ENCODE results near the gene DNM3. TPM values are rescaled to one million over a fixed set of nuclear protein-coding genes. Genes with fewer than 3 reads are reported as not detected.

DNM3 gene
- total RNA-seq, 2 experiments from 2014 or later, result 1.6 to 1.8 TPM

DNA sequence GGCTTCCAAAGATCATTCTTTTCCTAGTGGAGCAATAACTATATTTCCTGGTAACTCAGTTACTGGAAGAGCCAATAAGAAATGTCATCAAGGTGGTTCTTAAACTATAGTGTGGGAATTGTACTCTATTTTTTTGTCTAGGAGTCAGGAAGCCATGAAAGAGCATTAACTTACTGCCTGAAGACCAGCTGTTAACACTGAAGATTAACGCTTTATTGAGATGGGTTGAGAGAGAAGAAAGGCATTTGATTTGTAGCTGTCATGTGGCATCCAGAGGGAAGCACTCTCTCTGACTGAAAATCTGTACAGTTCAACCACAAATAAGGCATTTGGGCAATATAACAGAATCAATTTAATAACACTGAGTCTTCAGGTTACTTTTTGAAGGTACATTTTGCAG is 76.0 kb downstream of the DNM3 start:
- H3K27me3 ChIP-seq (ENCODE audit: control insufficient read depth in 1 of 2, insufficient read depth in 2 of 2, low read length in 2 of 2), result no peaks in the 10 kb centered on the region
- TF ChIP-seq, protein P1, sequence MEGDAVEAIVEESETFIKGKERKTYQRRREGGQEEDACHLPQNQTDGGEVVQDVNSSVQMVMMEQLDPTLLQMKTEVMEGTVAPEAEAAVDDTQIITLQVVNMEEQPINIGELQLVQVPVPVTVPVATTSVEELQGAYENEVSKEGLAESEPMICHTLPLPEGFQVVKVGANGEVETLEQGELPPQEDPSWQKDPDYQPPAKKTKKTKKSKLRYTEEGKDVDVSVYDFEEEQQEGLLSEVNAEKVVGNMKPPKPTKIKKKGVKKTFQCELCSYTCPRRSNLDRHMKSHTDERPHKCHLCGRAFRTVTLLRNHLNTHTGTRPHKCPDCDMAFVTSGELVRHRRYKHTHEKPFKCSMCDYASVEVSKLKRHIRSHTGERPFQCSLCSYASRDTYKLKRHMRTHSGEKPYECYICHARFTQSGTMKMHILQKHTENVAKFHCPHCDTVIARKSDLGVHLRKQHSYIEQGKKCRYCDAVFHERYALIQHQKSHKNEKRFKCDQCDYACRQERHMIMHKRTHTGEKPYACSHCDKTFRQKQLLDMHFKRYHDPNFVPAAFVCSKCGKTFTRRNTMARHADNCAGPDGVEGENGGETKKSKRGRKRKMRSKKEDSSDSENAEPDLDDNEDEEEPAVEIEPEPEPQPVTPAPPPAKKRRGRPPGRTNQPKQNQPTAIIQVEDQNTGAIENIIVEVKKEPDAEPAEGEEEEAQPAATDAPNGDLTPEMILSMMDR (IDR thresholded peaks at IDR 0.05), result no peak
- H3K36me3 ChIP-seq (ENCODE audit: insufficient read depth, low read length), result no peaks in the 10 kb centered on the region
- ATAC-seq (ENCODE audit: poor library complexity) (no peak), DNase-seq (no peak)
- H3K9me3 ChIP-seq (ENCODE audit: control insufficient read depth in 1 of 2, insufficient read depth in 1 of 2, low read length in 2 of 2), result no peaks in the 10 kb centered on the region
- H3K27me3 Mint-ChIP-seq, result no peaks in the 10 kb centered on the region
- no peak overlapping the region for H3K27ac Mint-ChIP-seq
- no peak overlapping the region for H3K4me3 ChIP-seq (ENCODE audit: low read length)
- H3K4me1 Mint-ChIP-seq (ENCODE audit: low read depth), result no peaks in the 10 kb centered on the region
- no peaks in the 10 kb centered on the region for H3K9me3 Mint-ChIP-seq
- CTCF ChIA-PET, result no interaction called here
- intact Hi-C loops (cut with DNase I, micrococcal nuclease), result no loop called here
- H3K4me1 ChIP-seq (ENCODE audit: insufficient read depth, low read length), result no peaks in the 10 kb centered on the region
- no peak overlapping the region for H3K27ac ChIP-seq (ENCODE audit: low read depth in 1 of 2, low read length in 2 of 2)
- no peak overlapping the region for H3K4me3 Mint-ChIP-seq
- POLR2A ChIA-PET, result no interaction called here
- no peaks in the 10 kb centered on the region for H3K36me3 Mint-ChIP-seq (ENCODE audit: low read depth)

DNA sequence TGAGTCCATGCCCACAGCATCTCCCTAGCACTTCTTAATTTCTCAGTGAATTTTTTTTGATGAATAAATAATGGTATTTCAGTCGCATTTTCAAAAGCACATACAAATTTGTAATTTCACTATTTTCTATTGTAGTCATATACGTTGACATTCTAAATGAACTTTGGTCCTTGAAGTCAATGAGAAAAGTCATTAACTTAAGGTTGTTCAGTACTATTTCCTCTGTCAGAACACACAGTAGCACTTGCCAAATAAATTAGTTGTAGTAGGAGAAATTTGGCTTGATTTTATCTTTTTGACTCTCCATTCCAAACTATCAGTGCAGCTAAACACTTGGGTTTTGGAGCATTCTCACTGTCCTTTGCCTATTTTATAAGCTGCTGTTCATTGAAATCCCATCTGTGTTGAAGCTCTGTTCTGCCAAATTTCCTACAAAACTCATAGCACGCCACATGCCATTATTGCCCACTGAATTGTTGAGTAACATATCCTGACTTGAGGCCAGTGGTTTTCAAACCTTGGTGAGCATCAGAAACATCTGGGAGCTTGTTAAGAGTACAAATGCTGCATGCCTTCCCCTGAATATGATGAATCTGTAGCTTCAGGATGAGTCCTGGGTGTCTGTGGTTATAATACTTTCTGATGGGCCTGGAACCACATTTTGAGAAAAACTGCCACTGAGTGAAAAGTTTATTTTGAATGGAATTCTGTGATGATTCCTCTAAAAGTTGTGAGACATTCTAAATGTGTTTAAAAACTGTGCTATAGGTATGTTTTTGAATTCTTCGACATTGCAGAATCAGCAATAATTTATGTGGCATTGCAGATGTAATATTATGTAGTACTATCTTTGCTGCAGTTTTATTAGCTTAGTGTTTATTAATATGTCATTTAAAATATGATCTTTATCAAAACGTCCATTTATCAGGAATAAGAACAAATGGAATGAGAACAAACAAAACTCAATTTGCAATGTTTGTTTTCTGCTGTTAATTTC is 78.9 kb downstream of the DNM3 start:
- Histone ChIP-seq H3K27ac (ENCODE audit: low read depth in 1 of 2, low read length in 2 of 2) (no peak overlapping the region), H3K9me3 (ENCODE audit: control insufficient read depth in 1 of 2, insufficient read depth in 1 of 2, low read length in 2 of 2) (no peaks in the 10 kb centered on the region), H3K4me3 (ENCODE audit: low read length) (no peak overlapping the region), H3K4me1 (ENCODE audit: insufficient read depth, low read length) (no peaks in the 10 kb centered on the region), H3K27me3 (ENCODE audit: control insufficient read depth in 1 of 2, insufficient read depth in 2 of 2, low read length in 2 of 2) (no peaks in the 10 kb centered on the region), H3K36me3 (ENCODE audit: insufficient read depth, low read length) (no peaks in the 10 kb centered on the region)
- DNase-seq (no peak), ATAC-seq (ENCODE audit: poor library complexity) (no peak)
- TF ChIP-seq, protein P1 (IDR thresholded peaks at IDR 0.05), result no peak
- ChIA-PET POLR2A (no interaction called here), CTCF (interaction anchor here (1.4 kb wide), 1 partner anchor 11 kb away, joined by 5 read pairs; no protein-coding TSS in a partner anchor)
- Mint-ChIP-seq H3K4me3 (no peak overlapping the region), H3K4me1 (ENCODE audit: low read depth) (no peaks in the 10 kb centered on the region), H3K9me3 (peaks cover 6% of the 10 kb centered on the region), H3K36me3 (ENCODE audit: low read depth) (no peaks in the 10 kb centered on the region), H3K27ac (no peak overlapping the region), H3K27me3 (no peaks in the 10 kb centered on the region)
- intact Hi-C loops (cut with DNase I, micrococcal nuclease), result no loop called here

DNA sequence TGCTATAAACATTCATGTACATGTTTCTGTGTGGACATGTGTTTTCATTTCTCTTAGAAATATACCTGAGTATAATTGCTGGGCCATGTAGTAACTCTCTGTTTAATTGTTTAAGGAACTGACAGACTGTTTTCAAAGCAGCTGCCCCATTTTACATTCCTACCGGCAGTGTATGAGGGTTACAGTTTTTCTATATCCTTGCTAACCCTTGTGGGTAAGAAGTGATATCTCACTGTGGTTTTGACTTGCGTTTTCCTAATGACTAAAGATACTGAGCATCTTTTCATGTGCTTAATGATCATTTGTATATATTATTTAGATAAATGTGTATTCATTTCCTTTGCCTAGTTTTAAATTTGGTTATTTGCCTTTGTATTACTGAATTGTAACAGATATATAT is 81.7 kb downstream of the DNM3 start:
- Histone ChIP-seq H3K36me3 (ENCODE audit: insufficient read depth, low read length) (no peaks in the 10 kb centered on the region), H3K4me1 (ENCODE audit: insufficient read depth, low read length) (no peaks in the 10 kb centered on the region), H3K27me3 (ENCODE audit: control insufficient read depth in 1 of 2, insufficient read depth in 2 of 2, low read length in 2 of 2) (no peaks in the 10 kb centered on the region), H3K9me3 (ENCODE audit: control insufficient read depth in 1 of 2, insufficient read depth in 1 of 2, low read length in 2 of 2) (no peaks in the 10 kb centered on the region), H3K27ac (ENCODE audit: low read depth in 1 of 2, low read length in 2 of 2) (no peak overlapping the region), H3K4me3 (ENCODE audit: low read length) (no peak overlapping the region)
- ChIA-PET CTCF (no interaction called here), POLR2A (interaction anchor here (1.3 kb wide), 1 partner anchor 81 kb away, joined by 3 read pairs; no protein-coding TSS in a partner anchor)
- Mint-ChIP-seq H3K4me1 (ENCODE audit: low read depth) (no peaks in the 10 kb centered on the region), H3K4me3 (no peak overlapping the region), H3K27ac (no peak overlapping the region), H3K27me3 (no peaks in the 10 kb centered on the region), H3K9me3 (peaks cover 8% of the 10 kb centered on the region), H3K36me3 (ENCODE audit: low read depth) (no peaks in the 10 kb centered on the region)
- intact Hi-C loops (cut with DNase I, micrococcal nuclease), result no loop called here
- ATAC-seq (ENCODE audit: poor library complexity), result no peak
- peak in 1 of 14 experiments; percentile 7 for DNase-seq
- TF ChIP-seq, protein P1 (IDR thresholded peaks at IDR 0.05), result no peak

All from CD4-positive, alpha-beta T cell (primary cell).